ENCODE results near the gene RACK1.

RACK1 gene

DNA sequence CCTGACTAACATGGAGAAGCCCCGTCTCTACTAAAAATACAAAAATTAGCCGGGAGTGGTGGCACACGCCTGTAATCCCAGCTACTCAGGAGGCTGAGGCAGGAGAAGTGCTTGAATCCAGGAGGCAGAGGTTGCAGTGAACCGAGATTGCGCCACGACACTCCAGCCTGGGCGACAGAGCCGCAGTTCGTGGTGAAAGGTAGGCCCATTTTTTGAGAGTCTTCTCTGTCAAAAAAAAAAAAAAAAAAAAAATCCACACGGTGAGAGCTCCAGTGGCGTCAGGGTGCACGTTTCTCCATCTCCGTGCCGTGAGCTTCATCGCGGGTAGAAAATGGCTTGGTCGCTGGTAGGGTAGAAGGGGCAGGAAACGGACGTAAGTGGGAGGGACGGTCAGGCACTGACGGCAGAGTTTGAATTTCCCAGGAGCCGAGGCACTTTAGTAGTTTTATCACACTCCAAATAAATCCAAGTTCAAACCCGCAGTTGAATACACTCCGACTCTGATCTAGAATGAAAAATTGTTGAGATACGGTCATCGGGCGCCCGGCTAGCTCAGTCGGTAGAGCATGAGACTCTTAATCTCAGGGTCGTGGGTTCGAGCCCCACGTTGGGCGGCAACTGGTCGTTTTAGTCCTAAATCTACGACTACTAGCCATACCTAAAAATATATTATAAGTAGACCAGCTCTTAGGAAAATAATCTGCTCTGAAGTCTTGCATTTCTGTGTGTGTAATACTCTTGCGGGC lies 36.3 kb downstream of the RACK1 start:
- H3K4me1 ChIP-seq (ENCODE audit: control insufficient read depth, low read depth, low read length) = no peaks in the 10 kb centered on the region
- no peaks in the 10 kb centered on the region for H3K79me2 ChIP-seq (ENCODE audit: control insufficient read depth, insufficient read depth, low read length)
- no peak overlapping the region for H3K23ac ChIP-seq (ENCODE audit: low read length)
- no peak overlapping the region for H4K8ac ChIP-seq (ENCODE audit: low read depth, low read length)
- H3K9ac ChIP-seq (ENCODE audit: low read length) = peak overlapping the region; percentile 74
- H3K4me3 ChIP-seq (ENCODE audit: low read length) = peak overlapping the region; percentile 89
- H3K4ac ChIP-seq (ENCODE audit: low read depth, low read length) = no peak overlapping the region
- WGBS (ENCODE audit: extremely low coverage, insufficient coverage, low lambda C conversion rate) = no CpG with 5 or more reads among the region's 36 CpGs
- H4K5ac ChIP-seq (ENCODE audit: low read length) = no peak overlapping the region
- H2BK15ac ChIP-seq (replicated peaks; ENCODE audit: low read depth) = no peak overlapping the region
- peak overlapping the region; percentile 83 for H3K56ac ChIP-seq (ENCODE audit: low read length)
- no peak overlapping the region for H2BK120ac ChIP-seq (ENCODE audit: low read depth, low read length)
- no peaks in the 10 kb centered on the region for H3K79me1 ChIP-seq (ENCODE audit: low read length)
- H3K27ac ChIP-seq (ENCODE audit: low read depth, low read length) = no peak overlapping the region
- peak; percentile 90 for DNase-seq
- H2AK5ac ChIP-seq (ENCODE audit: low read length) = no peak overlapping the region
- no peaks in the 10 kb centered on the region for H3K36me3 ChIP-seq (ENCODE audit: control insufficient read depth, insufficient read depth, low read length)
- H2BK5ac ChIP-seq (ENCODE audit: low read length) = no peak overlapping the region
- H3K18ac ChIP-seq (ENCODE audit: low read length) = no peak overlapping the region
- H3K4me2 ChIP-seq (ENCODE audit: low read length) = peak overlapping the region; percentile 92
- peaks cover 25% of the 10 kb centered on the region for H3K27me3 ChIP-seq (ENCODE audit: insufficient read depth, low read length, poor library complexity)

DNA sequence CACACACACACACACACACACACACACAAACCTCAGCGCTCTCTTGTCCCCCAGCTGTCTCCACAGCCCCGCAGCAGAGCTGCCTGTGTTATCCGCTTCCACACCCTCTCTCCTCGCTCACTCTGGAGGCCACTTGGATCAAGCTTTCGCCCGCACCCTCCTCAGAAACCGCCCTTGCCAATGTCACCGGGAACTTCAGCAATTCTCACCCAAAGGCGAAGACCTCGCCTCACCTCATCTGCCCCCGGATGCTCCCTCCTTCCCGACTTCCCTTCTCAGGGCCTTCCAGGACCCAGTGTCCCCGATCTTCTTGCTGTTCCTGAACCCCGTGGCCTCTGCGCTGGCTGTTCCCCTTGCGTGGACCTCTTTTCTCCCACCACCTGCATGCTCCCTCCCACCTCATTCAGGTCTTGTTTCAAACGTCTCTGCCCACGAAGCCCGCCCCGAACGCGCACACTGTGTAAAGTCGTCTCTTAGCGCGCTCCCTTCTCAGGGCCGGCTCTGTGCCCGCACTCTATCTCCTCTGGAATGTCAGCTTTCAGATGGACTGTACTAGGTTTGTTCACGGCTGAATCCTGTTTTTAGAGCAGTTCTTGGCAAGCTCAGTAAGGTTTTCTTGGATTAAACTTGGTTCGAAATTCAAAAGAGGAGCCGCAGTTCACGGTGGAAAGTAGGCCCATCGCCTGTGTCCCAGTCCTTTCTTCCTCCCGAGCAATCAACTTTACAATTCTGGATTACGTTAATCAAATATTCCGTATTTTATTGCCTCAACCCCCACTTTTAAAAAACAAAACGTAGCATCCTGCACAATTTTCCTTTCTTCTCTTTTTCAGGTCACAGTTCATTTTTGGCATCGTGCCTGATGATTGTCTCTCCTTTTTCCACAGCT lies 37.7 kb downstream of the RACK1 start:
- Histone ChIP-seq H2BK5ac (ENCODE audit: low read length) (no peak overlapping the region), H3K79me1 (ENCODE audit: low read length) (no peaks in the 10 kb centered on the region), H4K8ac (ENCODE audit: low read depth, low read length) (no peak overlapping the region), H2BK120ac (ENCODE audit: low read depth, low read length) (no peak overlapping the region), H3K18ac (ENCODE audit: low read length) (no peak overlapping the region), H2BK15ac (replicated peaks; ENCODE audit: low read depth) (no peak overlapping the region), H3K27ac (ENCODE audit: low read depth, low read length) (no peak overlapping the region), H3K4ac (ENCODE audit: low read depth, low read length) (no peak overlapping the region), H3K4me3 (ENCODE audit: low read length) (peak overlapping the region; percentile 25), H3K9ac (ENCODE audit: low read length) (peak overlapping the region; percentile 66), H3K4me2 (ENCODE audit: low read length) (peak overlapping the region; percentile 88), H3K79me2 (ENCODE audit: control insufficient read depth, insufficient read depth, low read length) (no peaks in the 10 kb centered on the region), H3K27me3 (ENCODE audit: insufficient read depth, low read length, poor library complexity) (peaks cover 25% of the 10 kb centered on the region), H3K23ac (ENCODE audit: low read length) (no peak overlapping the region), H3K56ac (ENCODE audit: low read length) (peak overlapping the region; percentile 63), H2AK5ac (ENCODE audit: low read length) (no peak overlapping the region), H3K4me1 (ENCODE audit: control insufficient read depth, low read depth, low read length) (no peaks in the 10 kb centered on the region), H3K36me3 (ENCODE audit: control insufficient read depth, insufficient read depth, low read length) (no peaks in the 10 kb centered on the region), H4K5ac (ENCODE audit: low read length) (no peak overlapping the region)
- no CpG with 5 or more reads among the region's 37 CpGs for whole genome bisulfite sequencing (ENCODE audit: extremely low coverage, insufficient coverage, low lambda C conversion rate)
- DNase-seq = no peak

DNA sequence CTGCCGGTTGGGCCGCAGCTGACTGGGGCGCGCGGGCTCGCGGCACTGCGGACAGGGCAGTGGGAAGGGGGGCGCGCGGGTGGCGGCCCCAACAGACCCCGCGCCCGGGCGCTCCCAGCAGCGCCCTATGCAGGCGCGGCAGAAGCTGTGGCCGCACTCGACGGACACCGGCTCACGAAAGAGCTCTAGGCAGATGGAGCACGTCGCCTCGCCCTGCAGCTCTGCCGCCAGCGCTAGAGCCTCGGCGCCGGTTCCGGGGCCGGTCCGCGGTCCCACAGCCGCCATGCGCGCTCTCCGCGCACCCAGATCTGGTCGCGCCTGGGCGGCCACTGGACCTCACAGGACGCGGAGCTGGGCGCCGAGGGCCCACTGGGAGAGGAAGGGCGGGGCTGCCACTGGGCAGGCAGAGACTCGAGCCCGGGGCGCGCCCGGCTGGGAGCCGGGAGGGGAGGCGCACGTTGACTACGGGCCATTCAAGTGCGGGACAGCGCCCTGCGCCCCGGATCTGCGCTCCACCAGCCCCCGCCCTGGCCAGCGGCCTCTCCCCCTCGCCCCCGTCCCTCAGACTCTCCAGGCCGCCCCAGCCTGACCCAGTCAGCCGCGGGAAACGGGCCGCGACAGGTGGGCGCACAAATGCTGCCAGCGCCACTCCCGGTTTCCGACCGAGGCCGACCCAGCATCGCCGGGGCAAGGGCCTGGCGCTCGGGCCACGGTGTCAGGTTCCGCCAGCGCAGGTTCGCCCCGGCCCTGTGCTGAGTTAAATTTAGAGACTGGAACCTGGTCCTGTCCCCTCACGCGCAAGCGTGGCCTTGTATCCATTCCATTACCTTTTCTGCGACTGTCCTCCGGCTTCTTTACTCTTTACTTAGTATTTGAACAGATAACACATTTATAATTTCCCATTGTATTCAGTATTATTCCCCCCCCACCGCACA lies 38.6 kb downstream of the RACK1 start, which contains the start of gene TRIM7:
TSS of gene TRIM7 (minus strand) at position 371 of the 935 bp plus-strand sequence. CDS start at position 285, 86 bp downstream.
- Histone ChIP-seq H2BK5ac (ENCODE audit: low read length) (no peak within 1 kb of the TSS), H3K36me3 (ENCODE audit: control insufficient read depth, insufficient read depth, low read length) (no peaks in the 10 kb centered on the region), H3K56ac (ENCODE audit: low read length) (peak within 1 kb of the TSS; percentile 64), H3K4me3 (ENCODE audit: low read length) (peak within 1 kb of the TSS; percentile 33), H4K5ac (ENCODE audit: low read length) (no peak within 1 kb of the TSS), H2BK15ac (replicated peaks; ENCODE audit: low read depth) (no peak within 1 kb of the TSS), H3K23ac (ENCODE audit: low read length) (no peak within 1 kb of the TSS), H3K9ac (ENCODE audit: low read length) (peak within 1 kb of the TSS; percentile 66), H3K18ac (ENCODE audit: low read length) (no peak within 1 kb of the TSS), H3K79me1 (ENCODE audit: low read length) (no peaks in the 10 kb centered on the region), H2BK120ac (ENCODE audit: low read depth, low read length) (no peak within 1 kb of the TSS), H3K79me2 (ENCODE audit: control insufficient read depth, insufficient read depth, low read length) (no peaks in the 10 kb centered on the region), H3K4ac (ENCODE audit: low read depth, low read length) (no peak within 1 kb of the TSS), H4K8ac (ENCODE audit: low read depth, low read length) (no peak within 1 kb of the TSS), H3K4me1 (ENCODE audit: control insufficient read depth, low read depth, low read length) (no peaks in the 10 kb centered on the region), H3K27me3 (ENCODE audit: insufficient read depth, low read length, poor library complexity) (peaks cover 25% of the 10 kb centered on the region), H2AK5ac (ENCODE audit: low read length) (no peak within 1 kb of the TSS), H3K4me2 (ENCODE audit: low read length) (peak within 1 kb of the TSS; percentile 88), H3K27ac (ENCODE audit: low read depth, low read length) (no peak within 1 kb of the TSS)
- no peak for DNase-seq
- WGBS (ENCODE audit: extremely low coverage, insufficient coverage, low lambda C conversion rate) = no CpG with 5 or more reads among the region's 94 CpGs

DNA sequence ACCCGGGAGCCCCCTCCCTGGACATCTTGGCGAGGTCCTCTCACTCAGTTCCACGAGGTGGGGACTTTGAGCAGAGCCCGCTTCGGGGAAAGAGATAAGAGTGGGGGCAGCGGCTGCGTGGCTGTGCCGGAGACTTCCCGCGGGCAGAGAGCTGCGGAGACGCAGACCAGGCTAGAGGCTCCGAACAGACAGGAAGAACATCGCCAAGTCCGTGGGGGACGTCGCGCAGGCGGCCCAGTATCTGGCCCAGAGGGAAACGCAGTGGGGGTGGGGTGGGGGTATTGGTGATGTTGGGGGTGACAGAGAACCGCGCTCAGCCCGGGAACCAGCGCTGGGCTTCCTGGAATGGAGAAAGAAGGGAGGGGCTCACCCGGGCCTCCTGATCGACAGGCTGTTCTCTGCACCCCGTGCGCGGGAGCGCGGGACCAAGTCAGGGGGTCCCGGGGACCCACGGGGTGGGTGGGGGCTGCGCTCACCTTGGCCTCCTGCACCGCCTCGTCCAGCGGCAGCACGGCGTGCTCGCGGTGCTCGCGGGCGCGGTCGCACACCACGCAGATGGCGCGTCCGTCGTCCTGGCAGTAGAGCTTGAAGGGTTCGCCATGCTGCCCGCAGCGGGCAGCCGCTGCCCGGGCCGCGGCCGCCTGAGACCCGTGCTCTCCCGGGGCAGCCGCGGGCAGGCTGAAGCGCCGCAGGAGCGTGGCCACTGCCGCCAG lies 39.4 kb downstream of the RACK1 start:
- no CpG with 5 or more reads among the region's 67 CpGs for WGBS (ENCODE audit: extremely low coverage, insufficient coverage, low lambda C conversion rate)
- H2BK120ac ChIP-seq (ENCODE audit: low read depth, low read length) = no peak overlapping the region

DNA sequence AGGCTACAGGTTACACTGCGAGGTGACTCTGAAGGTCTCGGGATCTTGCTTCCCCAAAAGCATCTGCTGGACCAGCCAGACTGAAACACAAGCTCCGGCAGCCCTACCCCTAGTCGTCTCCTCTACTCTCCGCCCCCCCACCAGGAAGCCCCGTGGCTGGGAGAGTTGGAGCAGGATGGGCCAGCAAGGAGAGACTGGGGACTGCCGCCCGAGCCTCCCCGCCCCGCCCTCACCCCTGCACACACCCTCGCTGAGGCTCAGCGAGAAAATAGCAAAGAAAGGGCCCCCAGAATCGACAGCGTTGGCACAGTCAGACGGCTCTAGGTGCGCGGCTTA lies 40.0 kb downstream of the RACK1 start:
- Histone ChIP-seq H2BK15ac (replicated peaks; ENCODE audit: low read depth) (no peak overlapping the region), H3K56ac (ENCODE audit: low read length) (no peak overlapping the region), H2BK120ac (ENCODE audit: low read depth, low read length) (no peak overlapping the region), H3K23ac (ENCODE audit: low read length) (no peak overlapping the region), H3K27me3 (ENCODE audit: insufficient read depth, low read length, poor library complexity) (peaks cover 25% of the 10 kb centered on the region), H4K8ac (ENCODE audit: low read depth, low read length) (no peak overlapping the region), H3K4me1 (ENCODE audit: control insufficient read depth, low read depth, low read length) (no peaks in the 10 kb centered on the region), H3K4me3 (ENCODE audit: low read length) (no peak overlapping the region), H3K36me3 (ENCODE audit: control insufficient read depth, insufficient read depth, low read length) (no peaks in the 10 kb centered on the region), H3K27ac (ENCODE audit: low read depth, low read length) (no peak overlapping the region), H3K4ac (ENCODE audit: low read depth, low read length) (no peak overlapping the region), H2BK5ac (ENCODE audit: low read length) (no peak overlapping the region), H2AK5ac (ENCODE audit: low read length) (no peak overlapping the region), H3K79me2 (ENCODE audit: control insufficient read depth, insufficient read depth, low read length) (no peaks in the 10 kb centered on the region), H3K4me2 (ENCODE audit: low read length) (peak overlapping the region; percentile 33), H3K9ac (ENCODE audit: low read length) (no peak overlapping the region), H3K18ac (ENCODE audit: low read length) (no peak overlapping the region), H4K5ac (ENCODE audit: low read length) (no peak overlapping the region), H3K79me1 (ENCODE audit: low read length) (no peaks in the 10 kb centered on the region)
- no CpG with 5 or more reads among the region's 17 CpGs for WGBS (ENCODE audit: extremely low coverage, insufficient coverage, low lambda C conversion rate)
- DNase-seq = no peak

More for the DNA sequence above, 39.4 kb downstream of the RACK1 start:
- H3K18ac ChIP-seq (ENCODE audit: low read length) = no peak overlapping the region
- no peak overlapping the region for H3K23ac ChIP-seq (ENCODE audit: low read length)
- H2AK5ac ChIP-seq (ENCODE audit: low read length) = no peak overlapping the region
- H3K36me3 ChIP-seq (ENCODE audit: control insufficient read depth, insufficient read depth, low read length) = no peaks in the 10 kb centered on the region
- H3K4ac ChIP-seq (ENCODE audit: low read depth, low read length) = no peak overlapping the region
- H3K4me1 ChIP-seq (ENCODE audit: control insufficient read depth, low read depth, low read length) = no peaks in the 10 kb centered on the region
- no peak overlapping the region for H3K4me3 ChIP-seq (ENCODE audit: low read length)
- no peak overlapping the region for H2BK15ac ChIP-seq (replicated peaks; ENCODE audit: low read depth)
- H3K79me1 ChIP-seq (ENCODE audit: low read length) = no peaks in the 10 kb centered on the region
- H3K56ac ChIP-seq (ENCODE audit: low read length) = peak overlapping the region; percentile 34
- H3K79me2 ChIP-seq (ENCODE audit: control insufficient read depth, insufficient read depth, low read length) = no peaks in the 10 kb centered on the region
- no peak for DNase-seq
- H3K27me3 ChIP-seq (ENCODE audit: insufficient read depth, low read length, poor library complexity) = peaks cover 25% of the 10 kb centered on the region
- no peak overlapping the region for H4K5ac ChIP-seq (ENCODE audit: low read length)
- H3K9ac ChIP-seq (ENCODE audit: low read length) = peak overlapping the region; percentile 36
- H2BK5ac ChIP-seq (ENCODE audit: low read length) = no peak overlapping the region
- H3K4me2 ChIP-seq (ENCODE audit: low read length) = peak overlapping the region; percentile 75
- H3K27ac ChIP-seq (ENCODE audit: low read depth, low read length) = no peak overlapping the region
- no peak overlapping the region for H4K8ac ChIP-seq (ENCODE audit: low read depth, low read length)

All from mesendoderm (in vitro differentiated cells).